GM18507 (cell line): ENCODE measurements around the gene LRP1.

Experiments
- DNase-seq: peaks from one replicate; pipeline ENCODE4 v3.0.0; 2011; ENCODE audit warnings: low read depth; ENCODE audit not compliant: insufficient read length; ENCODE audit errors: extremely low spot score
- FAIRE-seq: peaks from 2 replicates; lab custom pipeline; 2011; peaks lifted over from hg19 to GRCh38; lab: Jason Lieb, UNC

LRP1 gene

GRCh38 chr12:57093415-57094207 is 34.7 kb upstream of the LRP1 start:
- FAIRE-seq (peak; percentile 91), DNase-seq (no peak)

GRCh38 chr12:57094208-57095160 is 33.8 kb upstream of the LRP1 start:
- no peak for FAIRE-seq

GRCh38 chr12:57095440-57095839 is 32.8 kb upstream of the LRP1 start:
- no peak for FAIRE-seq
- no peak for DNase-seq

More at GRCh38 chr12:57094208-57095160, 33.8 kb upstream of the LRP1 start:
- no peak for DNase-seq

- FAIRE-seq (no peak), DNase-seq (no peak)
Observed at GRCh38 chr12:57096099-57096572, 32.1 kb upstream of the LRP1 start.

GRCh38 chr12:57096748-57097553 is 31.3 kb upstream of the LRP1 start:
- no peak for DNase-seq
- FAIRE-seq, result no peak

- FAIRE-seq, result no peak
Observed at GRCh38 chr12:57097554-57097835, 30.8 kb upstream of the LRP1 start.

GRCh38 chr12:57098546-57098945 is 29.7 kb upstream of the LRP1 start:
- no peak for FAIRE-seq
- no peak for DNase-seq

More at GRCh38 chr12:57097554-57097835, 30.8 kb upstream of the LRP1 start:
- no peak for DNase-seq

- FAIRE-seq, result no peak
- no peak for DNase-seq
Observed at GRCh38 chr12:57099047-57099714, 29.1 kb upstream of the LRP1 start.

GRCh38 chr12:57099766-57100165 is 28.5 kb upstream of the LRP1 start:
- DNase-seq, result no peak
- FAIRE-seq, result no peak

- FAIRE-seq, result no peak
- no peak for DNase-seq
Observed at GRCh38 chr12:57101892-57102695, 26.2 kb upstream of the LRP1 start.

GRCh38 chr12:57103856-57104255 is 24.4 kb upstream of the LRP1 start:
- FAIRE-seq, result no peak
- no peak for DNase-seq

GRCh38 chr12:57104292-57104910 is 23.9 kb upstream of the LRP1 start:
- FAIRE-seq (no peak), DNase-seq (no peak)

- FAIRE-seq, result no peak
Observed at GRCh38 chr12:57105011-57105753, 23.1 kb upstream of the LRP1 start.

GRCh38 chr12:57106021-57106708 is 22.1 kb upstream of the LRP1 start:
- no peak for DNase-seq
- FAIRE-seq, result no peak

More at GRCh38 chr12:57105011-57105753, 23.1 kb upstream of the LRP1 start:
- DNase-seq, result no peak

GRCh38 chr12:57107456-57108155 is 20.7 kb upstream of the LRP1 start:
- no peak for DNase-seq
- no peak for FAIRE-seq
